Keratinocyte (primary cell): Measurements from ENCODE around the gene DYNLRB1.

Experiments
- CTCF ChIP-seq, 3 experiments: IDR thresholded peaks in 1 of 3; conservative IDR thresholded peaks in 1 of 3; optimal IDR thresholded peaks in 1 of 3; 2 replicates in 2 of 3; 3 replicates in 1 of 3; pipeline versions ENCODE3 to v1.5.1; 2011; ENCODE audit warnings: low read length in 3 of 3, mild to moderate bottlenecking in 3 of 3, moderate library complexity in 2 of 3, control low read depth in 1 of 3, inconsistent platforms in 1 of 3; ENCODE audit not compliant: insufficient read depth in 2 of 3; ENCODE audit errors: extremely low read depth in 1 of 3
- EZH2 ChIP-seq: IDR thresholded peaks from one replicate; pipeline ENCODE4 v1.6.1; 2012; ENCODE audit warnings: inconsistent platforms, mild to moderate bottlenecking, low read length, moderate library complexity

GRCh38 chr20:34562641-34563040 lies 46.4 kb downstream of the DYNLRB1 start:
- peak; percentile 13 to 45 (median 37) for TF ChIP-seq CTCF (optimal IDR thresholded peaks at IDR 0.05 in 1 of 3, IDR thresholded peaks at IDR 0.05 in 1 of 3, conservative IDR thresholded peaks at IDR 0.05 in 1 of 3; ENCODE audit: extremely low read depth in 1 of 3, insufficient read depth in 2 of 3, low read length in 3 of 3)
- TF ChIP-seq EZH2: no peak
